ENCODE data around the gene IDI2. TPM values are rescaled to one million over a fixed set of nuclear protein-coding genes. Genes with fewer than 3 reads are reported as not detected.

IDI2 gene
- total RNA-seq, 4 donors from 2014 or later, result 43.7 to 204 (median 86.7) TPM

DNA sequence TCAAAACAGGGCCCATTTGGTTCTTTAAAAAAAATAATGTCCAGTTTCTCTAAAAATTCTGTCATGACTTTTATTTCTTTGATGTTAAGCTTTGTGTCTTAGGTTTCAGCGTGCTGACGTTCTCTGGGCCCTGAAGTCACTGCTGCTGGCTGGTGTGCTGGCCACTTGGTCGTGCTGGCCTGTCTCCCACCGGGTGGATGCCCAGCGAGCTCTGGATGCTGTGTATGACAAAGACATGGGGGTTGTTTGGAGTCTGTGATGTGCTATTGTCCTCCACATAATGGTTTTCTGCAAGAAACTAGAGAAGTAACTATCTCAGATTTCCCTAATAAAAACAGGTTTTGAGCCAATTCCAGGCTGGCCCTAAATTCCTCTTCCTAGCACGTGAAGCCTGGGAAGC, 9.5 kb upstream of the IDI2 start:
- H3K4me1 ChIP-seq, result peaks cover 39% of the 10 kb centered on the region in 2 donors
- DNase-seq (peak; percentile 39 to 80), ATAC-seq (peak; percentile 45 to 59)
- no peaks in the 10 kb centered on the region for H3K27me3 ChIP-seq
- TF ChIP-seq POLR2A (IDR thresholded peaks at IDR 0.05), result peak in 1 of 2 donors; percentile 30
- TF ChIP-seq, protein P1, sequence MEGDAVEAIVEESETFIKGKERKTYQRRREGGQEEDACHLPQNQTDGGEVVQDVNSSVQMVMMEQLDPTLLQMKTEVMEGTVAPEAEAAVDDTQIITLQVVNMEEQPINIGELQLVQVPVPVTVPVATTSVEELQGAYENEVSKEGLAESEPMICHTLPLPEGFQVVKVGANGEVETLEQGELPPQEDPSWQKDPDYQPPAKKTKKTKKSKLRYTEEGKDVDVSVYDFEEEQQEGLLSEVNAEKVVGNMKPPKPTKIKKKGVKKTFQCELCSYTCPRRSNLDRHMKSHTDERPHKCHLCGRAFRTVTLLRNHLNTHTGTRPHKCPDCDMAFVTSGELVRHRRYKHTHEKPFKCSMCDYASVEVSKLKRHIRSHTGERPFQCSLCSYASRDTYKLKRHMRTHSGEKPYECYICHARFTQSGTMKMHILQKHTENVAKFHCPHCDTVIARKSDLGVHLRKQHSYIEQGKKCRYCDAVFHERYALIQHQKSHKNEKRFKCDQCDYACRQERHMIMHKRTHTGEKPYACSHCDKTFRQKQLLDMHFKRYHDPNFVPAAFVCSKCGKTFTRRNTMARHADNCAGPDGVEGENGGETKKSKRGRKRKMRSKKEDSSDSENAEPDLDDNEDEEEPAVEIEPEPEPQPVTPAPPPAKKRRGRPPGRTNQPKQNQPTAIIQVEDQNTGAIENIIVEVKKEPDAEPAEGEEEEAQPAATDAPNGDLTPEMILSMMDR (IDR thresholded peaks at IDR 0.05 in 4 of 5, conservative IDR thresholded peaks at IDR 0.05 in 1 of 5), result no peak
- no peaks in the 10 kb centered on the region for H3K9me3 ChIP-seq
- in situ Hi-C loops (cut with MboI; ENCODE audit: low sequenced_read_pairs in 4 of 4) (no loop called here), intact Hi-C loops (cut with DNase I; ENCODE audit: low total_unique reads) (no loop called here)
- H3K4me3 ChIP-seq, result peak overlapping the region in 2 of 4 donors; percentile 1 to 18
- peak overlapping the region; percentile 91 to 96 (median 93) for H3K27ac ChIP-seq
- peaks cover 0 to 6% of the 10 kb centered on the region in 2 donors for H3K36me3 ChIP-seq

DNA sequence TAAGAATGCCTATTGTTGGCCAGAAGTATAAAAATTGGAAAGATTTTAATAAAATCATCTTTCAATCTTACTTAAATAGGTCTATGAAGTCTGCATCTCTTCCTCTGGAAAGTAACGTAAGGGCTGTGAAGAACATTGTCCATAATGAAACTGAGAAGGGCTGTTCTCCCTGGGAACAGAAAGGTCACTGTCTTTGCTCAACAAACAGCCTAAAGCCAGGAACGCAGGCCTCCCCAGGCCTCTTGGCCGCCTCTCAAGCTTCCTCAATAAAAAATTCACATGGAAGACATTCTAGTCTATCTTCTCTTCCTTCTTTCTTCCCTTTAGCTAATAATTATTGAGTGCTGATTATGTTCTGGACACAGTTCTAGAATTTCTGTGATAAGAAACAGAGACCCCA, 9.1 kb upstream of the IDI2 start:
- ATAC-seq, result peak; percentile 31 to 59
- H3K27ac ChIP-seq, result peak overlapping the region; percentile 91 to 96 (median 93)
- peaks cover 0 to 4% of the 10 kb centered on the region in 2 donors for H3K36me3 ChIP-seq
- peak overlapping the region in 2 of 4 donors; percentile 1 to 18 for H3K4me3 ChIP-seq
- no peak for TF ChIP-seq POLR2A (IDR thresholded peaks at IDR 0.05)
- TF ChIP-seq, protein P1 (IDR thresholded peaks at IDR 0.05 in 4 of 5, conservative IDR thresholded peaks at IDR 0.05 in 1 of 5), result no peak
- no peak for DNase-seq
- in situ Hi-C loops (cut with MboI; ENCODE audit: low sequenced_read_pairs in 4 of 4), result no loop called here
- peaks cover 39% of the 10 kb centered on the region in 2 donors for H3K4me1 ChIP-seq
- H3K27me3 ChIP-seq, result no peaks in the 10 kb centered on the region
- H3K9me3 ChIP-seq, result no peaks in the 10 kb centered on the region
- intact Hi-C loops (cut with DNase I; ENCODE audit: low total_unique reads), result no loop called here

DNA sequence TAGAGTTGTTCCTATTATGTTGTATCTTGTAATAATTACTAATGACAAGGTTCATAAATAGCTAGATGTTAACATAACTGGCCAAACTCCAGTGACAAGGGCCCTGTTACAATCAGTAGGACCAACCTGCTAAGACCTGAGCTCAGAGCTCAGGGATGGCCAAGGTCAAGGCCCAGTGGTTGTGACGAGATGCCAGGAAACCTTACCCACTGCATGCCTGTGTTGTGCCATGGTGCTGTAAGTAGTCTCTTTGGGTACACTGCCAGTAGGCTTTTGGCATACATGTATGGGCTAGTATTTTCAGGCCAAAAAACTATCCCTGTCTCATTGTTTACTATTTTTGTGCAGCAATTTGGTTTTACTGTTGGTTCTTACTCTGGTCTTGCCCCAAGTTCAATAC, 7.9 kb upstream of the IDI2 start:
- TF ChIP-seq, protein P1 (IDR thresholded peaks at IDR 0.05 in 4 of 5, conservative IDR thresholded peaks at IDR 0.05 in 1 of 5), result no peak
- no peak for TF ChIP-seq POLR2A (IDR thresholded peaks at IDR 0.05)
- Histone ChIP-seq H3K27me3 (no peaks in the 10 kb centered on the region), H3K4me3 (peak overlapping the region in 3 of 4 donors; percentile 18 to 39 (median 27)), H3K4me1 (peaks cover 33 to 37% of the 10 kb centered on the region in 2 donors), H3K36me3 (peaks cover 0 to 4% of the 10 kb centered on the region in 2 donors), H3K9me3 (no peaks in the 10 kb centered on the region), H3K27ac (peak overlapping the region; percentile 91 to 96 (median 93))
- intact Hi-C loops (cut with DNase I; ENCODE audit: low total_unique reads), result no loop called here
- DNase-seq, result peak; percentile 79 to 92
- in situ Hi-C loops (cut with MboI; ENCODE audit: low sequenced_read_pairs in 4 of 4), result no loop called here
- peak; percentile 83 to 88 for ATAC-seq

DNA sequence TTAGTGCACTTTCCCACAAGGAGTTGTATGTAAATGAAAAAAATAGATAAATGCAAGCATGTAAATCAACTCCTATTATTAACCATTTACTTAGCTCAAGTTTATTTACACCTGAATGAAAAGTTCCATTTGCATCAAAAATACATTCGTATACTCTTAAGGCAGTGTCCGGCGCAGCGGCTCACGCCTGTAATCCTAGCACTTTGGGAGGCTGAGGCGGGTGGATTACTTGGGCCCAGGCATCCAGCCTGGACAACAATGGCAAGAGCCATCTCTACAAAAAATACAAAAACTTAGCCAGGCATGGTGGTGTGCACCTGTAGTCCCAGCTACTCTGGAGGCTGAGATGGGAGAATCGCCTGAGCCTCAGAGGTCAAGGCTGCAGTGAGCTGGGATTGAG, 4.2 kb upstream of the IDI2 start:
- in situ Hi-C loops (cut with MboI; ENCODE audit: low sequenced_read_pairs in 4 of 4) (no loop called here), intact Hi-C loops (cut with DNase I; ENCODE audit: low total_unique reads) (loop anchor here (5.0 kb wide), 1 partner anchor 158 kb away; no protein-coding TSS in a partner anchor)
- DNase-seq, result no peak

More for the DNA sequence above, 4.2 kb upstream of the IDI2 start:
- Histone ChIP-seq H3K9me3 (no peaks in the 10 kb centered on the region), H3K27me3 (no peaks in the 10 kb centered on the region), H3K27ac (peak overlapping the region in 3 of 4 donors; percentile 13 to 95 (median 55)), H3K4me3 (no peak overlapping the region), H3K36me3 (no peaks in the 10 kb centered on the region), H3K4me1 (peaks cover 32 to 44% of the 10 kb centered on the region in 2 donors)
- ATAC-seq, result no peak
- no peak for TF ChIP-seq POLR2A (IDR thresholded peaks at IDR 0.05)
- TF ChIP-seq, protein P1 (IDR thresholded peaks at IDR 0.05 in 4 of 5, conservative IDR thresholded peaks at IDR 0.05 in 1 of 5), result no peak
